B cell (primary cell): ENCODE data around the gene FAHD1. TPM values are rescaled to one million over a fixed set of nuclear protein-coding genes. Genes with fewer than 3 reads are reported as not detected.

Experiments
- ATAC-seq: fragments of 200-7000 bp; cut with Tn5 transposase; one replicate; pipeline ENCODE4 v1.10.0; 2021; ENCODE audit warnings: low read depth, mild to moderate bottlenecking, moderate number of reproducible peaks, moderate library complexity
- CTCF ChIA-PET: fragments of 350-600 bp; sonication (Branson Sonifier 250); formaldehyde crosslinking; loops from one replicate; lab custom pipeline; 2021; ENCODE audit warnings: antibody characterized with exemption, inconsistent platforms; lab: Charles Lee
- POLR2A ChIA-PET: fragments of 350-600 bp; sonication (Branson Sonifier 250); formaldehyde crosslinking; loops from one replicate; lab custom pipeline; 2021; ENCODE audit warnings: antibody characterized with exemption; lab: Charles Lee
- DNase-seq: peaks from one replicate; pipeline ENCODE4 v3.0.0; 2013
- H2AFZ ChIP-seq: 2 replicates; pipeline ENCODE4 v1.6.1; 2012; ENCODE audit warnings: mild to moderate bottlenecking, low read depth, low read length; ENCODE audit not compliant: insufficient read depth, poor library complexity, severe bottlenecking
- H3K27ac ChIP-seq, 2 donors: 1 replicate in 1 of 2; 2 replicates in 1 of 2; pipeline ENCODE4 v1.5.1; 2012 to 2013; ENCODE audit warnings: low read length in 2 of 2, mild to moderate bottlenecking in 2 of 2, moderate library complexity in 1 of 2
- H3K27me3 ChIP-seq, 4 experiments: fragments of 200-600 bp in 1 of 4; sonication (generic) in 1 of 4; replicated peaks in 1 of 4; 1 replicate in 2 of 4; 2 replicates in 2 of 4; pipeline versions ENCODE4 v1.6.1 to v1.7.0; 2013 to 2016; ENCODE audit warnings: low read length in 3 of 4, mild to moderate bottlenecking in 2 of 4, mixed read lengths in 1 of 4, moderate library complexity in 1 of 4; ENCODE audit not compliant: insufficient read depth in 4 of 4, control insufficient read depth in 3 of 4; ENCODE audit errors: control extremely low read depth in 1 of 4
- H3K36me3 ChIP-seq, 2 experiments: replicated peaks in 1 of 2; 1 replicate in 1 of 2; 2 replicates in 1 of 2; pipeline versions ENCODE4 v1.6.1 to v1.7.1; 2013; ENCODE audit warnings: low read length in 1 of 2; ENCODE audit not compliant: insufficient read depth in 2 of 2, control insufficient read depth in 1 of 2; ENCODE audit errors: control extremely low read depth in 1 of 2, extremely low read depth in 1 of 2
- H3K4me1 ChIP-seq, 2 donors: fragments of 200-600 bp in 1 of 2; sonication (generic) in 1 of 2; 1 replicate in 1 of 2; 2 replicates in 1 of 2; pipeline versions ENCODE4 v1.5.1 to v1.6.1; 2013 to 2017; ENCODE audit warnings: low read length in 2 of 2; ENCODE audit not compliant: control insufficient read depth in 2 of 2, insufficient read depth in 2 of 2
- H3K4me2 ChIP-seq: replicated peaks from 2 replicates; pipeline ENCODE3; 2012; ENCODE audit warnings: mild to moderate bottlenecking, low read depth, low read length; ENCODE audit not compliant: poor library complexity, severe bottlenecking
- H3K4me3 ChIP-seq, 5 experiments: fragments of 200-600 bp in 1 of 5; sonication (generic) in 1 of 5; 1 replicate in 3 of 5; 2 replicates in 2 of 5; pipeline versions ENCODE4 v1.5.1 to v1.7.0; 2011 to 2016; ENCODE audit warnings: low read length in 4 of 5, mild to moderate bottlenecking in 4 of 5, low read depth in 2 of 5, control low read depth in 1 of 5, moderate library complexity in 1 of 5; ENCODE audit not compliant: insufficient read depth in 1 of 5; ENCODE audit errors: control extremely low read depth in 1 of 5, extremely low read depth in 1 of 5
- H3K79me2 ChIP-seq: fragments of 200-600 bp; sonication (generic); one replicate; pipeline ENCODE4 v1.6.0; 2016; ENCODE audit warnings: low read length; ENCODE audit not compliant: control insufficient read depth, insufficient read depth
- H3K9ac ChIP-seq: fragments of 200-600 bp; sonication (generic); 2 replicates; pipeline ENCODE4 v1.6.1; 2017; ENCODE audit warnings: mild to moderate bottlenecking, low read length, moderate library complexity
- H3K9me3 ChIP-seq, 3 donors: one replicate each; pipeline versions ENCODE4 v1.6.1 to v1.7.1; 2013; ENCODE audit warnings: low read length in 2 of 3; ENCODE audit not compliant: control insufficient read depth in 2 of 3, insufficient read depth in 1 of 3; ENCODE audit errors: control extremely low read depth in 1 of 3
- H4K20me1 ChIP-seq: 2 replicates; pipeline ENCODE4 v1.6.0; 2012; ENCODE audit warnings: mild to moderate bottlenecking, low read length; ENCODE audit not compliant: insufficient read depth, control insufficient read depth, poor library complexity, severe bottlenecking
- H3K27ac Mint-ChIP-seq: one replicate; pipeline ENCODE4 v1.8.0; 2021; ENCODE audit warnings: mixed read lengths
- H3K27me3 Mint-ChIP-seq: one replicate; pipeline ENCODE4 v1.8.0; 2021; ENCODE audit warnings: mixed read lengths
- H3K4me1 Mint-ChIP-seq: one replicate; pipeline ENCODE4 v1.8.0; 2021; ENCODE audit warnings: mixed read lengths
- H3K4me3 Mint-ChIP-seq: one replicate; pipeline ENCODE4 v1.8.0; 2021; ENCODE audit warnings: mixed read lengths
- H3K9me3 Mint-ChIP-seq: one replicate; pipeline ENCODE4 v1.8.0; 2022; ENCODE audit warnings: mixed read lengths; ENCODE audit not compliant: insufficient read depth
- EZH2 ChIP-seq: IDR thresholded peaks from 2 replicates; pipeline ENCODE4 v1.6.1; 2012; ENCODE audit warnings: borderline replicate concordance, low read depth, mild to moderate bottlenecking, moderate library complexity, low read length; ENCODE audit not compliant: insufficient read depth, poor library complexity, severe bottlenecking
- WGBS: methylation state at CpG from one replicate; pipeline ENCODE4 v1.1.5; 2013; ENCODE audit warnings: missing lambda C conversion rate; ENCODE audit not compliant: insufficient coverage; 5-methylcytosine and 5-hydroxymethylcytosine counted together
- intact Hi-C: fragments of 100-400 bp; cut with micrococcal nuclease; formaldehyde crosslinking; loops from one replicate; pipeline ENCODE4 v1.10.0; 2022
- polyA plus RNA-seq: library from polyadenylated mRNA; depleted of rRNA; stranded (reverse); fragments of >200 nt; gene quantifications from 2 replicates; pipeline ENCODE4 v1.2.3, GENCODE V29; 2012
- total RNA-seq, 2 donors: library from RNA; stranded (reverse); fragments of 120-200 nt in 1 of 2; gene quantifications; 1 replicate in 1 of 2; 2 replicates in 1 of 2; pipeline versions ENCODE4 v1.2.3 to v1.2.4, GENCODE V29; 2013 to 2022
- TF ChIP-seq, protein P1 (sequence below): fragments of 200-600 bp; IDR thresholded peaks from one replicate; pipeline ENCODE4 v1.8.0; 2022; ENCODE audit warnings: antibody characterized with exemption, mild to moderate bottlenecking

Gene FAHD1
- total and polyA plus RNA-seq, 2 donors (not counting 1 experiment from before 2014, with no cell fraction given), result 11.0 to 14.5 TPM

DNA sequence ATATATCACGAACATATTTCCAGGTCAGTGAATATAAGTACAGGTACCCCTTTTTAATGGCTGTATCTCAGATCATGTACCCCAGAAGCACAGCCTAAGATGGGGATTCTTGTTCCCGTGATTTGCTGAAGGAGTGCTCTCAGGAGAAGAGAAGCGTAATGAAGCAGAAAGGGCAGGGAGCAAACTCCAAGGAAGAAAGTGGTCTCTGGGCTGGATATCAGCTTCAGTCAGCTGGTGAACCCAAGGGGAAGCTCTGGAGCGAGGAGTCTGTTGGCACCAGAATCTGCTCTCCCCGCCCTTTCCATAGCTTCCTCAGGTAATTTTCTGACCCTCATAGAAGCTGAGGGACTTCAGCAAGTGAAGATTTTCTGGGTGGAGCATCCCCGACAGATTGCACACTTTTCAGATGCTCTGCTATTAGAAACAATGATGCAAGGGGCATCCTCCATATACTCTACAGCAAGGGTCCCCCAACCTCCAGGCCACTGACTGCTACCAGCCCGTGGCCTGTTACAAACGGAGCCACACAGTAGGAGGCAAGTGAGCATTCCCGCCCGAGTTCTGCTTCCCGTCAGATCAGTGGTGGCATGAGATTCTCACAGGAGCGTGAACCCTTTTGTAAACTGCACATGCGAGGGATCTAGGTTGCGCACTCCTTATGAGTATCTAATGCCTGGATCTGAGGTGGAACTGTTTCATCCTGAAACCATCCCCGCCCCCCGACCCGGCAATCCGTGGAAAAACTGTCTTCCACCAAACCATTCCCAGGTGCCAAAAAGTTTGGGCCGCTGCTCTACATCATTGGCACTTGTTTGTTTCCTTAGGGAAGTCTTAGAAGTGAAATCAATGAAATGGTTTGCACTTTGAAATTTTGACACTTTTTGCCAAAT lies 4.4 kb downstream of the FAHD1 start:
- no peak overlapping the region for H3K9ac ChIP-seq
- POLR2A ChIA-PET, result no interaction called here
- Mint-ChIP-seq H3K27ac (no peak overlapping the region), H3K4me3 (no peak overlapping the region), H3K27me3 (no peaks in the 10 kb centered on the region), H3K4me1 (peaks cover 27% of the 10 kb centered on the region), H3K9me3 (no peaks in the 10 kb centered on the region)
- TF ChIP-seq, protein P1, sequence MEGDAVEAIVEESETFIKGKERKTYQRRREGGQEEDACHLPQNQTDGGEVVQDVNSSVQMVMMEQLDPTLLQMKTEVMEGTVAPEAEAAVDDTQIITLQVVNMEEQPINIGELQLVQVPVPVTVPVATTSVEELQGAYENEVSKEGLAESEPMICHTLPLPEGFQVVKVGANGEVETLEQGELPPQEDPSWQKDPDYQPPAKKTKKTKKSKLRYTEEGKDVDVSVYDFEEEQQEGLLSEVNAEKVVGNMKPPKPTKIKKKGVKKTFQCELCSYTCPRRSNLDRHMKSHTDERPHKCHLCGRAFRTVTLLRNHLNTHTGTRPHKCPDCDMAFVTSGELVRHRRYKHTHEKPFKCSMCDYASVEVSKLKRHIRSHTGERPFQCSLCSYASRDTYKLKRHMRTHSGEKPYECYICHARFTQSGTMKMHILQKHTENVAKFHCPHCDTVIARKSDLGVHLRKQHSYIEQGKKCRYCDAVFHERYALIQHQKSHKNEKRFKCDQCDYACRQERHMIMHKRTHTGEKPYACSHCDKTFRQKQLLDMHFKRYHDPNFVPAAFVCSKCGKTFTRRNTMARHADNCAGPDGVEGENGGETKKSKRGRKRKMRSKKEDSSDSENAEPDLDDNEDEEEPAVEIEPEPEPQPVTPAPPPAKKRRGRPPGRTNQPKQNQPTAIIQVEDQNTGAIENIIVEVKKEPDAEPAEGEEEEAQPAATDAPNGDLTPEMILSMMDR, result no peak
- TF ChIP-seq EZH2, result no peak
- H3K9me3 ChIP-seq, result no peaks in the 10 kb centered on the region
- no peak overlapping the region for H3K4me3 ChIP-seq
- intact Hi-C loops, result no loop called here
- no peak for DNase-seq
- H3K4me2 ChIP-seq, result no peak overlapping the region
- ATAC-seq, result no peak
- H3K27ac ChIP-seq, result no peak overlapping the region
- H4K20me1 ChIP-seq, result no peaks in the 10 kb centered on the region
- peaks cover 14% of the 10 kb centered on the region for H3K79me2 ChIP-seq
- peaks cover 15 to 17% of the 10 kb centered on the region in 2 donors for H3K4me1 ChIP-seq
- H3K36me3 ChIP-seq, result peaks cover 0 to 4% of the 10 kb centered on the region in 2 experiments
- WGBS, result 90% methylated on average over 13 of the region's 19 CpGs
- CTCF ChIA-PET, result no interaction called here
- no peaks in the 10 kb centered on the region for H3K27me3 ChIP-seq
- no peak overlapping the region for H2AFZ ChIP-seq

- Histone ChIP-seq H3K9me3 (no peaks in the 10 kb centered on the region), H3K79me2 (peaks cover 4% of the 10 kb centered on the region), H3K27ac (no peak overlapping the region), H3K4me1 (peaks cover 8 to 11% of the 10 kb centered on the region in 2 donors), H4K20me1 (no peaks in the 10 kb centered on the region), H3K9ac (no peak overlapping the region), H3K27me3 (no peaks in the 10 kb centered on the region), H3K36me3 (peaks cover 0 to 4% of the 10 kb centered on the region in 2 experiments), H3K4me2 (no peak overlapping the region), H2AFZ (no peak overlapping the region), H3K4me3 (no peak overlapping the region)
- CTCF ChIA-PET, result no interaction called here
- TF ChIP-seq, protein P1, result no peak
- TF ChIP-seq EZH2, result no peak
- WGBS, result 81% methylated on average over 7 of the region's 9 CpGs
- no peak for DNase-seq
- H3K27ac Mint-ChIP-seq, result no peak overlapping the region
- no peaks in the 10 kb centered on the region for H3K27me3 Mint-ChIP-seq
- no peak for ATAC-seq
- intact Hi-C loops, result no loop called here
- no peaks in the 10 kb centered on the region for H3K9me3 Mint-ChIP-seq
- POLR2A ChIA-PET, result no interaction called here
- no peak overlapping the region for H3K4me3 Mint-ChIP-seq
- peaks cover 17% of the 10 kb centered on the region for H3K4me1 Mint-ChIP-seq
Measured at GRCh38 chr16:1832838-1833454, 5.9 kb downstream of the FAHD1 start.
